HCT116 (cell line): Measurements from ENCODE around the gene FAM32A. TPM values are rescaled to one million over a fixed set of nuclear protein-coding genes. Genes with fewer than 3 reads are reported as not detected.

Experiments
- ATAC-seq: fragments of 200-7000 bp; cut with Tn5 transposase; 2 replicates; pipeline ENCODE4 v1.9.1; 2020; ENCODE audit warnings: mild to moderate bottlenecking, moderate library complexity
- BruUV-seq: library from RNA; stranded (reverse); fragments of 400-500 nt; replicated peaks from 2 replicates; lab custom pipeline; 2021; lab: Mats Ljungman, UMichigan
- CTCF ChIA-PET: fragments of 300-600 bp; sonication (Branson Sonifier 250); formaldehyde crosslinking; loops from one replicate; lab custom pipeline; 2021; ENCODE audit warnings: antibody characterized with exemption; lab: Charles Lee
- POLR2A ChIA-PET: fragments of 300-600, 350-600 bp; sonication (Branson Sonifier 250); formaldehyde crosslinking; loops from one replicate; lab custom pipeline; 2021; ENCODE audit warnings: antibody characterized with exemption; lab: Charles Lee
- RAD21 ChIA-PET, 2 experiments: fragments of 300-600 bp; sonication (Branson Sonifier 250); formaldehyde crosslinking; loops; one replicate each; lab custom pipeline; 2023; ENCODE audit warnings: low total read pairs in 2 of 2; ENCODE audit not compliant: uncharacterized antibody in 2 of 2, unreplicated experiment in 2 of 2, low non-redundant PET in 1 of 2; lab: Charles Lee
- DNase-seq: peaks from one replicate; pipeline ENCODE4 v3.0.0-alpha.2; 2010; ENCODE audit warnings: low read depth, low spot score
- H2AFZ ChIP-seq: fragments of 200-600 bp; shearing (Covaris generic), sonication (generic); 2 replicates; pipeline ENCODE4 v1.6.1; 2017; ENCODE audit warnings: low read depth, mixed run types, mixed read lengths, antibody characterized with exemption, low read length; ENCODE audit not compliant: poor library complexity, severe bottlenecking
- H3K27ac ChIP-seq: 2 replicates; pipeline ENCODE4 v1.5.1; 2012; ENCODE audit warnings: low read depth, low read length
- H3K27me3 ChIP-seq: fragments of 200-600 bp; sonication (generic); 2 replicates; pipeline ENCODE4 v1.6.1; 2016; ENCODE audit warnings: mixed run types, low read length, mixed read lengths; ENCODE audit not compliant: insufficient read depth
- H3K36me3 ChIP-seq, 2 experiments: fragments of 200-500 bp in 1 of 2; fragments of 200-600 bp in 1 of 2; sonication (Bioruptor generic) in 1 of 2; sonication (generic) in 1 of 2; 2 replicates each; pipeline versions ENCODE4 v1.5.1 to v1.6.1; 2014 to 2016; ENCODE audit warnings: low read length in 2 of 2, inconsistent platforms in 1 of 2, mixed read lengths in 1 of 2, mixed run types in 1 of 2; ENCODE audit not compliant: insufficient read depth in 2 of 2, control insufficient read depth in 1 of 2
- H3K4me1 ChIP-seq, 2 experiments: fragments of 200-600 bp in 1 of 2; sonication (generic) in 1 of 2; 2 replicates each; pipeline versions ENCODE4 v1.5.1 to v1.6.1; 2012 to 2017; ENCODE audit warnings: low read length in 2 of 2, inconsistent platforms in 1 of 2, mild to moderate bottlenecking in 1 of 2, mixed read lengths in 1 of 2, mixed run types in 1 of 2, moderate library complexity in 1 of 2; ENCODE audit not compliant: insufficient read depth in 2 of 2, control insufficient read depth in 1 of 2
- H3K4me2 ChIP-seq: fragments of 200-600 bp; sonication (generic); 2 replicates; pipeline ENCODE4 v1.6.1; 2017; ENCODE audit warnings: mixed run types, low read length, mixed read lengths
- H3K4me3 ChIP-seq, 2 experiments: fragments of 200-600 bp in 1 of 2; sonication (generic) in 1 of 2; replicated peaks in 1 of 2; 2 replicates each; pipeline ENCODE4 v1.5.1; 2011 to 2016; ENCODE audit warnings: low read length in 2 of 2, control low read depth in 1 of 2, low read depth in 1 of 2, mild to moderate bottlenecking in 1 of 2, mixed read lengths in 1 of 2, mixed run types in 1 of 2
- H3K79me2 ChIP-seq: fragments of 200-600 bp; sonication (generic); 2 replicates; pipeline ENCODE4 v1.6.1; 2017; ENCODE audit warnings: mild to moderate bottlenecking, mixed run types, low read length, moderate library complexity, mixed read lengths; ENCODE audit not compliant: insufficient read depth
- H3K9ac ChIP-seq: fragments of 200-600 bp; sonication (generic); 2 replicates; pipeline ENCODE4 v1.6.1; 2016; ENCODE audit warnings: low read length, mixed read lengths
- H3K9me2 ChIP-seq: fragments of 200-600 bp; sonication (generic), shearing (Covaris generic); 2 replicates; pipeline ENCODE4 v1.6.1; 2017; ENCODE audit warnings: mixed run types, mild to moderate bottlenecking, moderate library complexity; ENCODE audit not compliant: insufficient read depth
- H3K9me3 ChIP-seq, 2 experiments: fragments of 200-500 bp in 1 of 2; fragments of 200-600 bp in 1 of 2; sonication (Bioruptor generic) in 1 of 2; sonication (generic) in 1 of 2; 2 replicates each; pipeline ENCODE4 v1.6.1; 2014 to 2017; ENCODE audit warnings: low read length in 2 of 2, mixed read lengths in 2 of 2, inconsistent platforms in 1 of 2, low read depth in 1 of 2, mild to moderate bottlenecking in 1 of 2, mixed run types in 1 of 2, moderate library complexity in 1 of 2; ENCODE audit not compliant: control insufficient read depth in 1 of 2, insufficient read depth in 1 of 2
- H4K20me1 ChIP-seq: fragments of 200-600 bp; sonication (generic), shearing (Covaris generic); 2 replicates; pipeline ENCODE4 v1.6.1; 2017; ENCODE audit warnings: mixed run types, mild to moderate bottlenecking, moderate library complexity; ENCODE audit not compliant: insufficient read depth
- ATF3 ChIP-seq: IDR thresholded peaks from 2 replicates; pipeline ENCODE4 v1.6.1; 2012
- CBX3 ChIP-seq: IDR thresholded peaks from 2 replicates; pipeline ENCODE4 v1.6.1; 2012; ENCODE audit warnings: low read depth
- CEBPB ChIP-seq: IDR thresholded peaks from 2 replicates; pipeline ENCODE4 v1.6.1; 2012; ENCODE audit warnings: low read depth
- CTCF ChIP-seq, 3 experiments: fragments of 200-600 bp in 1 of 3; sonication (generic) in 1 of 3; IDR thresholded peaks in 2 of 3; conservative IDR thresholded peaks in 1 of 3; 2 replicates each; pipeline ENCODE4 v1.5.1; 2012 to 2017; ENCODE audit warnings: low read depth in 2 of 3, low read length in 2 of 3, antibody characterized with exemption in 1 of 3, borderline replicate concordance in 1 of 3, control low read depth in 1 of 3, mild to moderate bottlenecking in 1 of 3, mixed read lengths in 1 of 3, mixed run types in 1 of 3, moderate library complexity in 1 of 3; ENCODE audit not compliant: insufficient read depth in 1 of 3
- ELF1 ChIP-seq: IDR thresholded peaks from 2 replicates; pipeline ENCODE4 v1.6.1; 2012; ENCODE audit warnings: low read depth, borderline replicate concordance
- EZH2 ChIP-seq: fragments of 200-600 bp; sonication (generic); IDR thresholded peaks from 2 replicates; pipeline ENCODE4 v1.6.1; 2017; ENCODE audit warnings: antibody characterized with exemption, mixed run types
- FOSL1 ChIP-seq: IDR thresholded peaks from 2 replicates; pipeline ENCODE4 v1.6.1; 2012; ENCODE audit warnings: low read depth
- JUND ChIP-seq: IDR thresholded peaks from 2 replicates; pipeline ENCODE4 v1.6.1; 2012
- POLR2A ChIP-seq: IDR thresholded peaks from 2 replicates; pipeline ENCODE4 v1.7.0; 2011; ENCODE audit warnings: borderline replicate concordance; ENCODE audit not compliant: insufficient read depth, insufficient read length; ENCODE audit errors: extremely low read depth
- RAD21 ChIP-seq: IDR thresholded peaks from 2 replicates; pipeline ENCODE4 v1.6.1; 2012; ENCODE audit warnings: low read depth, mild to moderate bottlenecking
- REST ChIP-seq: IDR thresholded peaks from 2 replicates; pipeline ENCODE4 v1.6.1; 2012; ENCODE audit warnings: low read depth
- SIN3A ChIP-seq: IDR thresholded peaks from 2 replicates; pipeline ENCODE4 v1.6.1; 2012; ENCODE audit warnings: low read depth
- SP1 ChIP-seq: IDR thresholded peaks from 2 replicates; pipeline ENCODE4 v1.6.1; 2012; ENCODE audit warnings: low read depth
- SRF ChIP-seq: IDR thresholded peaks from 2 replicates; pipeline ENCODE4 v1.6.1; 2012; ENCODE audit warnings: low read depth
- ZBTB33 ChIP-seq: IDR thresholded peaks from 2 replicates; pipeline ENCODE4 v1.6.1; 2011; ENCODE audit warnings: mild to moderate bottlenecking, low read length, moderate library complexity; ENCODE audit not compliant: insufficient replicate concordance; ENCODE audit errors: extremely low read depth
- intact Hi-C: fragments of 100-400 bp; cut with micrococcal nuclease; formaldehyde crosslinking; loops from 2 replicates; pipeline ENCODE4 v1.10.0; 2022
- total RNA-seq: library from RNA; stranded (reverse); gene quantifications from one replicate; pipeline ENCODE4 v1.2.1, GENCODE V29; 2021; ENCODE audit not compliant: unreplicated experiment

The FAM32A gene
- total RNA-seq, 1 experiment from 2014 or later = 61.3 TPM

GRCh38 chr19:16146112-16146511 is 39.1 kb upstream of the FAM32A start (continued):
- TF ChIP-seq ATF3 (no peak), CEBPB (no peak), CTCF (IDR thresholded peaks at IDR 0.05 in 2 of 3, conservative IDR thresholded peaks at IDR 0.05 in 1 of 3; ENCODE audit: borderline replicate concordance in 1 of 3, insufficient read depth in 1 of 3, low read depth in 2 of 3, low read length in 2 of 3) (no peak), SP1 (no peak), CBX3 (no peak), SIN3A (no peak), RAD21 (no peak), SRF (no peak), EZH2 (no peak), JUND (no peak), ELF1 (no peak), FOSL1 (no peak)
- TF ChIP-seq, all 23 proteins: peak for 0

- Histone ChIP-seq H3K9me2 (no peaks in the 10 kb centered on the region), H3K27ac (no peak overlapping the region), H3K27me3 (no peaks in the 10 kb centered on the region), H3K4me3 (no peak overlapping the region), H2AFZ (no peak overlapping the region), H3K36me3 (peaks cover 8 to 9% of the 10 kb centered on the region in 2 experiments; a peak in 3 of 4 replicates), H3K9me3 (no peaks in the 10 kb centered on the region), H3K4me1 (peaks cover 12 to 22% of the 10 kb centered on the region in 2 experiments), H3K4me2 (no peak overlapping the region), H4K20me1 (no peaks in the 10 kb centered on the region), H3K9ac (no peak overlapping the region), H3K79me2 (peaks cover 9% of the 10 kb centered on the region; the same call in 1 of the 2 replicates)
- BruUV-seq = no TSS peak
- ATAC-seq (no peak), DNase-seq (no peak)
- intact Hi-C loops = no loop called here
- POLR2A ChIA-PET = interaction anchor here (0.5 kb wide), 1 partner anchor 13 kb away, joined by 3 read pairs; no protein-coding TSS in a partner anchor
- RAD21 ChIA-PET = no interaction called here
- CTCF ChIA-PET = no interaction called here
- no peak for TF ChIP-seq SP1
- no peak for TF ChIP-seq SIN3A
- TF ChIP-seq ZBTB33 = no peak
- no peak for TF ChIP-seq POLR2A
- no peak for TF ChIP-seq REST
- no peak for TF ChIP-seq SRF
Observed at GRCh38 chr19:16148443-16149229, 36.6 kb upstream of the FAM32A start.
